Measurements from ENCODE around the gene MFSD11. TPM values are rescaled to one million over a fixed set of nuclear protein-coding genes. Genes with fewer than 3 reads are reported as not detected.
"Not testable (repeated sequence)": the region's sequence is repeated elsewhere in the genome, so short reads cannot be mapped to it uniquely, and the experiment has no call there.

MFSD11 gene
- total and polyA plus RNA-seq, 8 donors: 7.0 to 66.1 (median 14.1) TPM

DNA sequence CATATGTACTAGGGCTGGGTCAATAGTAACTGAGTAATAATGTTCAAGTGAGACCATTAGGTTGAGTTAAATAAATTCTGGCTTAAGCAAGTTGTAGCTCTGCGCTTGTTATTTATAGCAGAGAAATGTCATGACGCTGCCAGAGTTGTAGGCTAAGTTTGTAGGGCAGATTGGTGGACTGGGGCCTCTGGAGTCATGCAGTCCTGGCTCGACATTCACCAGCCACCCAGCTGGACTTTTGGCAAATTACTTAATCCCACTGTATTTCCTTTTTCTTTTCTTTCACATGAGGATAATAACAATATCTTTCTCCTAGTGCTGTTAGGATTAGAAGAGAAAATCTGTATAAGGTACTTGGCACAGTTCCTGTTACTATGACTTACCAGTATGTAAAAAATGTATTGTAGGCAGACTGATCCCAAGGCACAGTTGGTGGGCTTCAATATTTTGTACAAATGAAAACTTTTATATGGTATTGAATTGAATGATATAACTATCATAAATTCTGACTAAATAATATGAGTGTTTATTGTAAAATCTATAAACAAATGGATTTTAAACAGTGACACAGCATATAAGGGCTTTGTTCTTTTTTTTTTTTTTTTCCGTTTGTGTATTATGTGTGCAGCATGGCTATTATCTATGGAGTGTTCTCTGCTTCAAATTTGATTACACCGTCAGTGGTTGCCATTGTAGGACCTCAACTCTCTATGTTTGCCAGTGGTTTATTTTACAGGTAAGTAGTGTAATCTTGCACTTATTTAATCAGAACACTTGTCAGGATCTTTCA lies 2.6 kb downstream of the MFSD11 start:
- Histone ChIP-seq H3K36me3 (peaks cover 23 to 48% (median 43%) of the 10 kb centered on the region in 4 donors), H3K9me3 (no peaks in the 10 kb centered on the region), H3K4me3 (no peak overlapping the region), H3K27me3 (no peaks in the 10 kb centered on the region), H3K4me1 (peaks cover 22 to 35% (median 28%) of the 10 kb centered on the region in 4 donors), H3K27ac (peak overlapping the region in 3 of 5 donors; percentile 5 to 40 (median 13))
- peak in 1 of 2 donors; percentile 62 for DNase-seq
- WGBS, 5 donors: 68 to 74% (median 71%) methylated on average over 5 of the region's 5 CpGs
- intact Hi-C loops (cut with DNase I; ENCODE audit: low total_unique reads): no loop called here
- TF ChIP-seq POLR2AphosphoS5 (IDR thresholded peaks at IDR 0.05) (no peak), EP300 (IDR thresholded peaks at IDR 0.05) (no peak), POLR2A (IDR thresholded peaks at IDR 0.05) (no peak)
- TF ChIP-seq, protein P1, sequence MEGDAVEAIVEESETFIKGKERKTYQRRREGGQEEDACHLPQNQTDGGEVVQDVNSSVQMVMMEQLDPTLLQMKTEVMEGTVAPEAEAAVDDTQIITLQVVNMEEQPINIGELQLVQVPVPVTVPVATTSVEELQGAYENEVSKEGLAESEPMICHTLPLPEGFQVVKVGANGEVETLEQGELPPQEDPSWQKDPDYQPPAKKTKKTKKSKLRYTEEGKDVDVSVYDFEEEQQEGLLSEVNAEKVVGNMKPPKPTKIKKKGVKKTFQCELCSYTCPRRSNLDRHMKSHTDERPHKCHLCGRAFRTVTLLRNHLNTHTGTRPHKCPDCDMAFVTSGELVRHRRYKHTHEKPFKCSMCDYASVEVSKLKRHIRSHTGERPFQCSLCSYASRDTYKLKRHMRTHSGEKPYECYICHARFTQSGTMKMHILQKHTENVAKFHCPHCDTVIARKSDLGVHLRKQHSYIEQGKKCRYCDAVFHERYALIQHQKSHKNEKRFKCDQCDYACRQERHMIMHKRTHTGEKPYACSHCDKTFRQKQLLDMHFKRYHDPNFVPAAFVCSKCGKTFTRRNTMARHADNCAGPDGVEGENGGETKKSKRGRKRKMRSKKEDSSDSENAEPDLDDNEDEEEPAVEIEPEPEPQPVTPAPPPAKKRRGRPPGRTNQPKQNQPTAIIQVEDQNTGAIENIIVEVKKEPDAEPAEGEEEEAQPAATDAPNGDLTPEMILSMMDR (IDR thresholded peaks at IDR 0.05): no peak

DNA sequence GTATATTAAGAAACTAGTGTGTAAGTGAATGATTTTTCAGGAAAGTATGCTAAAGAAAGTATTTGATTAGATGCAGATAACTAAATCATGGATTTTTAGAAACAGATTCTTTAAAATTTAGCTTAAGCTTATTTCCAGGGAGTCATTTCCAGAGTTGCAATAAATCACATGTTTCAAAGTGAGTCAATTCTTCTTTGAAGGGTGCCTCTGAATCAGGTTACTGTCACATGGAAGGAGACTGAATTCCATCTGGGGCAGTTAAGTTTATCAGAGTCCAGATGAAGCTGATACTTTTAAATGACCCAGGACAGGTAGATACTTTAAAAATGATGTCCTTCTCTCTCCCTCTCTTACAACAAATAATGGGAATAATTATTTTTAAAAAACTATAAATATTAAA lies 5.0 kb downstream of the MFSD11 start:
- no peak for DNase-seq
- Histone ChIP-seq H3K36me3 (peaks cover 35 to 67% (median 61%) of the 10 kb centered on the region in 4 donors), H3K4me3 (no peak overlapping the region)

DNA sequence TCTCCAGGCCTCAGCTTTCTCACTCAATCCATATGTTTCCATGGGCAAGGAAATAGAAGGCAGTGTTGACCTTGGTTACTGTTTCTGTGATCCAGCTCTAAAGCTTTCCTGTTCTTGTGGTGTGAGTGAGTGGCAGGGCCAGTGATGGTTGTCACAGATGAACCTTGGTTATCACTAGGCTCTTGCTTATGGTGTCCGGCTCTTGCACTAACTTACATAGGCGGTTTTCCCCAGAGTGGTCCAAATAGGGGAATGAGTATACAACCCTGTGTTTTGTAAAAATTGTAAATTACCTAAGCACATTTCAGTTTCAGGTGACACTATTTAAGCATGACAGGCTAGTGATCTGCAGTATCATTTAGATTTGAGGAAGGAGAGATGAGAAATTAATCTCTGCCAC lies 6.8 kb downstream of the MFSD11 start:
- Histone ChIP-seq H3K4me3 (no peak overlapping the region), H3K27ac (no peak overlapping the region), H3K9me3 (no peaks in the 10 kb centered on the region), H3K27me3 (no peaks in the 10 kb centered on the region), H3K4me1 (peaks cover 7 to 16% (median 10%) of the 10 kb centered on the region in 4 donors), H3K36me3 (peaks cover 39 to 82% (median 76%) of the 10 kb centered on the region in 4 donors)
- 75 to 100% (median 98%) methylated on average over 2 of the region's 2 CpGs for WGBS, 5 donors
- TF ChIP-seq POLR2A (IDR thresholded peaks at IDR 0.05) (no peak), EP300 (IDR thresholded peaks at IDR 0.05) (no peak), POLR2AphosphoS5 (IDR thresholded peaks at IDR 0.05) (no peak)
- TF ChIP-seq, protein P1 (IDR thresholded peaks at IDR 0.05): no peak
- no peak for DNase-seq
- intact Hi-C loops (cut with DNase I; ENCODE audit: low total_unique reads): no loop called here

More for the DNA sequence above, 5.0 kb downstream of the MFSD11 start:
- Histone ChIP-seq H3K27ac (no peak overlapping the region), H3K27me3 (no peaks in the 10 kb centered on the region), H3K4me1 (peaks cover 19 to 30% (median 26%) of the 10 kb centered on the region in 4 donors), H3K9me3 (no peaks in the 10 kb centered on the region)
- intact Hi-C loops (cut with DNase I; ENCODE audit: low total_unique reads): no loop called here
- TF ChIP-seq POLR2AphosphoS5 (IDR thresholded peaks at IDR 0.05) (no peak), EP300 (IDR thresholded peaks at IDR 0.05) (no peak), POLR2A (IDR thresholded peaks at IDR 0.05) (no peak)
- TF ChIP-seq, protein P1 (IDR thresholded peaks at IDR 0.05): no peak

GRCh38 chr17:76745785-76746184 lies 7.9 kb downstream of the MFSD11 start:
- intact Hi-C loops (cut with DNase I; ENCODE audit: low total_unique reads); H3K9me3 ChIP-seq; H3K4me1 ChIP-seq; DNase-seq; H3K27me3 ChIP-seq; H3K27ac ChIP-seq; H3K4me3 ChIP-seq: not testable (repeated sequence)
- H3K36me3 ChIP-seq: peaks cover 39 to 82% (median 77%) of the 10 kb centered on the region in 4 donors
- 93 to 96% (median 95%) methylated on average over 6 of the region's 6 CpGs for WGBS, 5 donors
